ENCODE results near the gene DGKH. TPM values are rescaled to one million over a fixed set of nuclear protein-coding genes. Genes with fewer than 3 reads are reported as not detected.

DGKH gene
- total RNA-seq, 4 donors from 2014 or later: 5.7 to 24.0 (median 15.0) TPM

DNA sequence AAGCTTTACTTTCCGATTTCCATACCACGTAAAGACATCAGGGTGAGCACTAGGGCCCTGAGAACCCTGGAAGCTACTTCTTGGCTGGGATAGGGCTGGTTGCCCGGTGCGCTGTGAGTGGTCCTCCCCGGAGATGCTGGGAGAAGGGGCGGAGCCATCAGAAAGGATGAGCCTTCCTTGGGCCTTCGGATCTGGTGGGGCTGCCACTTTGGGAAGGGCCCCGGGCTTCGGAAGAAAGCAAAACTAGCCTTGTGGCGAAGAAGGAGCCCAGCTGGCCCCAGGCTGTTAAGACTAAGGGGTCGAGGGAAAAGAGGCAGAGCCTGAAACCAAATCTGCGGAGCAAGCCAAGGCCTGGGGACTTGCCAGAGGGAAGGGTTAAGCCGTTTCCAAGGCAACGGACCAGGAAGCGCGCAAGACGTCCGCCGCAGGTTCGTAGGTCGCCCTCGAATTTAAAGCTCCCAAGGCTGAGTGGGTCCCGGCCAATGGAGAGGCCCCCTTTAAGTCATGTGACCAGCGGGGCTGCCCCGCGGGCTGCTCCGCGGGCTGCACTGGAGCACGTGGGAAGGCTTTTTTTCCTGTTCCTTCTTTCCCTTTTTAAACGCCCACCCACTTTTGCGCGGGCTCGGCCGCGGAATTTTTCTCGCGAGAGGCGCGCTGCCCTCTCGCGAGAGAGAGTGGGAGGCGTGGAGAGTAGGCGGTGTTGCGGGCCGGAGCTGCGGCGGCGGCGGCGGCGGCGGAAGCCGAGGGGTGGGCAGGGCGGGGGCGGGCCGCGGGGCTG, 223.1 kb downstream of the DGKH start:
- H3K4me1 ChIP-seq: peaks cover 11 to 47% (median 18%) of the 10 kb centered on the region in 3 donors
- intact Hi-C loops (cut with DNase I): no loop called here
- H3K9me3 ChIP-seq: no peaks in the 10 kb centered on the region
- no peaks in the 10 kb centered on the region for H3K36me3 ChIP-seq
- H3K27ac ChIP-seq: peak overlapping the region; percentile 86 to 97 (median 92)
- peak; percentile 77 for DNase-seq
- peak overlapping the region; percentile 87 to 97 (median 94) for H3K4me3 ChIP-seq
- no peak for TF ChIP-seq POLR2A (IDR thresholded peaks at IDR 0.05)
- TF ChIP-seq, protein P1, sequence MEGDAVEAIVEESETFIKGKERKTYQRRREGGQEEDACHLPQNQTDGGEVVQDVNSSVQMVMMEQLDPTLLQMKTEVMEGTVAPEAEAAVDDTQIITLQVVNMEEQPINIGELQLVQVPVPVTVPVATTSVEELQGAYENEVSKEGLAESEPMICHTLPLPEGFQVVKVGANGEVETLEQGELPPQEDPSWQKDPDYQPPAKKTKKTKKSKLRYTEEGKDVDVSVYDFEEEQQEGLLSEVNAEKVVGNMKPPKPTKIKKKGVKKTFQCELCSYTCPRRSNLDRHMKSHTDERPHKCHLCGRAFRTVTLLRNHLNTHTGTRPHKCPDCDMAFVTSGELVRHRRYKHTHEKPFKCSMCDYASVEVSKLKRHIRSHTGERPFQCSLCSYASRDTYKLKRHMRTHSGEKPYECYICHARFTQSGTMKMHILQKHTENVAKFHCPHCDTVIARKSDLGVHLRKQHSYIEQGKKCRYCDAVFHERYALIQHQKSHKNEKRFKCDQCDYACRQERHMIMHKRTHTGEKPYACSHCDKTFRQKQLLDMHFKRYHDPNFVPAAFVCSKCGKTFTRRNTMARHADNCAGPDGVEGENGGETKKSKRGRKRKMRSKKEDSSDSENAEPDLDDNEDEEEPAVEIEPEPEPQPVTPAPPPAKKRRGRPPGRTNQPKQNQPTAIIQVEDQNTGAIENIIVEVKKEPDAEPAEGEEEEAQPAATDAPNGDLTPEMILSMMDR (IDR thresholded peaks at IDR 0.05): no peak
- H3K27me3 ChIP-seq: no peaks in the 10 kb centered on the region
- 0 to 11% methylated on average over 8 to 15 of the region's 57 CpGs for WGBS, 2 donors

DNA sequence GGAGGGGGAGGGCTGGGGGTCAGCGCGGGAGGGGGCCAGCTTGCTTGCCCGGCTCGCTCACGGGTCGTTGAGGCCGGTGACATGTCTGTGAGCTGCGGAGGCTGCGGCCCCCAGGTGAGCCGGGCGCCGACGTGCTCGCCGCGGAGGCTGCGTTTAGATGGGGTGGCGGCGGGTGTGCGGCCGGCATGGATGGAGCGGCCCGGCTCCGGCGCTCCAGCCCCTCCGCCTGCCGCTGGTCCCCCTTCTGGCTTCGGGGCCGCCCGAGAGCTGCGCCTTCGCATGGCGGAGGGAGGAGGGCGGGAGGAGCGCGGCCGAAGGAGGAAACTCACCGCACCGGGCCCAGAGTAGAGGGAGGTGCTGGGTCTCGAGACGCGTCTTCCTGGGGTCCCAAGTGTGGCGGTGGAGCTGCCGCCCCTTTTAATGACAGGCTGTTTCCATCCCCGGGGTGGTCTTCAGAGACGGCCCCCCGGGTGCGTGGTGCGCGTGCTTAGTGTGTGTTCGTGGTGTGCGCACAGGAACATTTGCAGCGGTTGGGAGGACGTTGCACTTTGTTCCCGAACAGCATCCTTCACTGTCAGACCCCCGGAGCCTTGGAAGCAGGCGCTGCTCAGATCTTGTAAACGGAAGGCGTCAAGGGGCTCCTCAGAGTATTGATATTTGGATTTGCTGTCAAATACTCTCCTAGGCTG, 223.8 kb downstream of the DGKH start, which contains the start of gene AKAP11:
AKAP11 (plus strand) TSS at position 38 of the 689 bp plus-strand sequence. CDS start 14,197 bp downstream, outside the sequence.
- intact Hi-C loops (cut with DNase I): no loop called here
- peak in 1 of 4 donors; percentile 50 for TF ChIP-seq POLR2A (IDR thresholded peaks at IDR 0.05)
- TF ChIP-seq, protein P1 (IDR thresholded peaks at IDR 0.05): no peak
- Histone ChIP-seq H3K36me3 (no peaks in the 10 kb centered on the region), H3K4me1 (peaks cover 11 to 50% (median 18%) of the 10 kb centered on the region in 3 donors), H3K4me3 (peak within 1 kb of the TSS; percentile 87 to 97 (median 94)), H3K9me3 (no peaks in the 10 kb centered on the region), H3K27ac (peak within 1 kb of the TSS; percentile 86 to 97 (median 92)), H3K27me3 (no peaks in the 10 kb centered on the region)
- 0 to 7% methylated on average over 2 to 5 of the region's 59 CpGs for WGBS, 2 donors
- DNase-seq: no peak

DNA sequence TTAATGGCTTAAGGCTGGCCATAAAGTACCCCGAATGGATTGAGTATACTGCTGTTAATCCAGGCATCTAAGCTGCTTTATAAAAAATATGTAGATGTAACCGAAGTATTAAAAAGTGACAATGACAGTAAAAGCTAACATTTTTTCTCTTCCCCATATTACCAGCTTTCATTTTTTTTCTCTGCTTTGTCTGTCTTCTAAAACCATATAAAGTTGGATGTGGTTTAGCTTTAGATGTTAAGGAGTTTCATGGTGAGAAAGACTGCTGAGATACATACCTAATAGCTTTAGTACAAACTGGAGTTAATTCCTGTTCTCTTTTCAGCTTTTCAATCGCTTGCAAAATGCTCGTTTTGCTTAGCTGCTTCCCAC, 224.3 kb downstream of the DGKH start:
- Histone ChIP-seq H3K36me3 (no peaks in the 10 kb centered on the region), H3K27ac (peak overlapping the region in 3 of 4 donors; percentile 87 to 97 (median 96)), H3K4me3 (peak overlapping the region; percentile 87 to 97 (median 94)), H3K9me3 (no peaks in the 10 kb centered on the region), H3K4me1 (peaks cover 11 to 53% (median 18%) of the 10 kb centered on the region in 3 donors), H3K27me3 (no peaks in the 10 kb centered on the region)
- no peak for TF ChIP-seq POLR2A (IDR thresholded peaks at IDR 0.05)
- TF ChIP-seq, protein P1 (IDR thresholded peaks at IDR 0.05): no peak
- intact Hi-C loops (cut with DNase I): no loop called here
- WGBS, 2 donors: 3 to 4% methylated on average over 4 of the region's 4 CpGs
- no peak for DNase-seq

DNA sequence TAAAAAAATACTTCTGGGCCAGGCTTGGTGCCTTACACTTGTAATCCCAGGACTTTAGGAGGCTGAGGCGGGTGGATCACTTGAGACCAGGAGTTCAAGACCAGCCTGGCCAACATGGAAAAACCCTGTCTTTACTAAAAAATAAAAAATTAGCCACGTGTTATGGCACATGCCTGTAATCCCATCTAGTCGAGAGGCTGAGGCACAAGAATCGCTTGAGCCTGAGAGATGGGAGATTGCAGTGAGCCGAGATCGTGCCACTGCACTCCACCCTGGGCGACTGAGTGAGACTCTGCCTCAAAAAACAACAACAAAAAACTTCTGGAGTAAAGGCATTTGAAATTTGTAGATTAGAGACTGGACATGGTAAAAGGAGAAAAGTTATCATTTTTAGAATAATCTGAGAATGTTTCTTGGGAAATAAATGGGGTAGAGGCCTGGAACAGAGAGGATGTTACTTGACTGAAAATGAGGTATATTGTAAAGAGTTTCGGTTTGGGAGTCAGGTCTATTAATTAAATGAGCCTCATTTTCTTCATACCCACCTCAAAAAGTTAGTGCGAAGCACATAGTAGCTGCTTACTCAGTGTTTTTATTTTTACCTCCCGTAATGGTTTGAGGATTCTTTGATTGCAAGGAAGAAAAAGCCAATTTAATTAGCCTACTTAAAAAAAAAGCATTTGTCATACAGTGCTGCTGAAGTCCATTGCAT, 226.1 kb downstream of the DGKH start:
- no peak for DNase-seq
- no peaks in the 10 kb centered on the region for H3K27me3 ChIP-seq
- WGBS, 2 donors: 75 to 91% methylated on average over 9 to 10 of the region's 10 CpGs
- H3K4me3 ChIP-seq: no peak overlapping the region
- no peak overlapping the region for H3K27ac ChIP-seq
- TF ChIP-seq POLR2A (IDR thresholded peaks at IDR 0.05): no peak
- TF ChIP-seq, protein P1 (IDR thresholded peaks at IDR 0.05): no peak
- intact Hi-C loops (cut with DNase I): no loop called here
- H3K9me3 ChIP-seq: no peaks in the 10 kb centered on the region
- peaks cover 11 to 60% (median 18%) of the 10 kb centered on the region in 3 donors for H3K4me1 ChIP-seq
- H3K36me3 ChIP-seq: no peaks in the 10 kb centered on the region
